Hematopoietic multipotent progenitor cell treated with erythropoietin and hydrocortisone succinate and interleukin-3 and kit ligand, for 15 days (in vitro differentiated cells): Measurements from ENCODE around the gene MRPS16.
"Not testable (repeated sequence)": the region's sequence is repeated elsewhere in the genome, so short reads cannot be mapped to it uniquely, and the experiment has no call there.

Experiments
- DNase-seq: peaks from one replicate; pipeline ENCODE4 v3.0.0-alpha.2; 2015; ENCODE audit warnings: low spot score

The MRPS16 gene

DNA sequence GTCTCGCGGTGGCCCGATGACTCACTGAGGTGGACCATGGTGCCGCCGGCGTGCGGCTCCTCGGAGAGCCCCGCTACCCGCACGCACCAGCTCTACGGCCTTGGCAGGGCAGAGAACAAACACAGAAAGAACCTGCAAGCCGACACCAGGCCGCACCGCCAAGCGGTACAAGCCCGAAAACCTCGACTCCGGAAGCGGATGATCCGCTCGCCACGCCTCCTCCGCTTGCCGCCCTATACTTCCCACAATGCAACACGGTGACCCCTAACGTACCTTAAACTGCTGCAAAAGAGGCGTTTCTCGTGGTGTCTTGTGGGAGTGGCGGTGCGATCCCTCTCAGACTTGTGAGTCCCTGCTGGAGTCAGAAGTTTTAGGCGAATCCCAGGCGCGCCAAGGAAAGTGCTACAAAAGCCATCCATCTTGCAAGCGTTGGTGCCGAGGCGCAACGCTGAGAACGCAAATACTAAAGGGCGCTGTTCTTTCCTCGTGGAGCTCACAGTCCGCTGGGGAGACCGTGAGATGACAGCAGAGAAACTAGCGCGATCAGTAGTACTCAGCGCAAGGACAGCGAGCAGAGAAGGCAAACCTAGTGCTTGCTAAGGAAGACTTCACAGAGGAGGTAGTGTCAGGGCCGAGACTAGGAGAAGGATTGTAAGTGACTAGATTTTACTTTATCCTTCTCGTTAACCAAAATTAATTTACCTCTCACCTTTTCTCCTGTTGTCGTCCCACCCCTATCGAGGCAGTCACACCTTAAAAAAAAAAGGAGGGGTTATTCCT, at the start of gene MRPS16:
Gene MRPS16 (minus strand): TSS at position 200 of the 780 bp plus-strand sequence. CDS start 162 bp downstream, at position 38.
- DNase-seq, result peak; percentile 96

DNA sequence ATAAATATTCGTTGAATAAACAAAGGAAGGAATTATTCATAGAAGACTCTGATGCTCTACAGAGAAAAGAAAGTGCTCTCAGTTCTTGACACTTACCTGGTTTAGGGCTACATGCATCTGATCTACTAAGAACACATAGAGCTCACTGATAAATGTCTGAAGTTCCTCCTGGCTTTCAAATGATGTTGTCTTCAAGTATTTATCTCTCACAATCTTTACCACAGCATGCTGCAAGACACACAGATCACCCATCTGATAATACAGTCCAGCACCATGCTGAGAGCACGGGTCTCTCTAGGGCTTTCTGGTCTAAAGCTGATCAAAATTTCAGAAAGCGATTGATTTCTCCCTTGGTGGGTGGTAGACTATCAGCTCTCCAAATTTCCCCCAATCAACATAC, 44.5 kb upstream of the MRPS16 start:
- DNase-seq, result no peak

DNA sequence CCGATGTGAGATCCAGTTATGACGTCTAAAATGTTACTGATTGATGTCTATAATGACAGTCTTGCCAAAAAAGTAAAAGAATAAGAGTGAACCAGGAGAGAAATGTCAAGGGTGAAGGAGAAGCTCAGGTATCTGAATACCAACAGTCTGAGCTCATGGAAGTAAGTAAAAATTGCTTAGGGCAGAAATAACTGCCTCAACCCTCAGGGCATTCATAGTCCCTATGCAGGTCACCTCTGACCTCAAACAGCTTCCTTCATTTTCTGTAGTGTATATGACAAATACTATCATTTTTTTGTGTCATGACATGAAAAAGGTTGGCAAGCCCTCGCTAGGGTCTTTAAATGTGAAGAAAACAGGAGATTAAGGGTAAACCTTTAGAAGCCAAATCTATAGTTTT, 41.0 kb upstream of the MRPS16 start:
- no peak for DNase-seq

DNA sequence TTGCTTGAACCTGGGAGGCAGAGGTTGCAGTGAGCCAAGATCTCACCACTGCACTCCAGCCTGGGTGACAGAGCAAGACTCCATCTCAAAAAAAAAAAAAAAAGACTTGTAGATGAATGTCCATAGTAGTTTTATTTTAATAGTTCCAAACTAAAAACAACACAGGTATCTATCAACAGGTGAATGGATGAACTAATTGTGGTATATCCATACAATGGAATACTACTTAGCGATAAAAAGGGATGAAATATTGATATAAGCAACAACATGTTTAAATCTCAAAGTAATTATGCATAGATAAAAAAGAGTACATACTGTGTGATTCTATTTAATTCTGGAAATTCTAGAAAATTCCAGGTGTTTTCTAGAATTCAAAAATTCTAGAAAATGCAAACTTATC, 37.5 kb upstream of the MRPS16 start:
- DNase-seq, result no peak

DNA sequence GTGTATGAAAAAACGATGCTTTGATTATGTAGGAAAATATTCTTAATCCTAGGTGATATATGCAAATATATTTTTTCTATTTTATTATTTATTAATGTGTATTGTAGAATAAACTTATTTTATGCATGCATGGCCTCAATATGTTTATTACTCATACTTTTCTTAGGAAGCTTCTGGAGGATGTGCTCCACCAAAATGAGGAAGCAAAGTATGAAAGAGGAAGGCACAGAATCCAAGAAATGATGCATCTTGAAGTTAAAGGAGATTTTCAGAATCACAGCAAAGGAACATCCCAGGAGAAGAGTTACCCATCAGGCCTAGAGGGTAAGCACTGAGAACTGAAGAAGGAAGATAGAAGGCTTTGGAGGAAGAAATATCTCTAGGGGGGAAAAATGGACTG, 35.0 kb upstream of the MRPS16 start:
- no peak for DNase-seq

DNA sequence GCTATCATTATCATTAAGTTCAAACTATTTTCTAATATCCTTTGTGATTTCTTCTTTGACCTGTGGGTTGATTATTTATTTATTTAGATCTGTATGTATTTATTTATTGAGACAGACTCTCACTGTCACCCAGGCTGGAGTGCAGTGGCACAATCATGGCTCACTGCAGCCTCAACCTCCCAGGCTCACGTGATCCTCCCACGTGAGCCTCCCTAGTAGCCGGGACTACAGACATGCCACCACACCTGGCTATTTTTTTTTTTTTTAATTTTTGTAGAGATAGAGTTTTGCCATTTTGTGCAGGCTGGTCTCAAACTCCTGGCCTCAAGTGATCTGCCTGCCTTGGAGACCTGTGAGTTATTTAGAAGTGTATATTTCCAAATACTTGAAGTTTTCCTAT, 28.7 kb upstream of the MRPS16 start:
- no peak for DNase-seq

DNA sequence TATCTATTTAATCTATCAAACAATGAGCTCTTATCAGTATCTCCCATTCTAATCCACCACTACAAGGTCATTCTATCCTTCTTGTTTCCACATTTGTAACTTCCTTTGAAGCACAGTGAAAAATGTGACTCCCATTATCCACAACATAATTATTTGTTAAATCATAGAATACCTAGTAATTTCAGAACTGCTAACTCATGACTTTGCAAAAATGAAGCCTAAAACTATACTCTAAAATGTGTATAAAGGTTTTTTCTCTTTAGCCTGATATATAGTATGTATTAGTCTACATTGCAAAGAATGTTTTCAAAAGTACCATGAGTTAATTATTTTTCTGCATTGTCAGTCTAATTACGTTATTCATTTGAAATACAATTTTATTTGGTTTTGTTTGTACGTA, 12.0 kb upstream of the MRPS16 start:
- no peak for DNase-seq

DNA sequence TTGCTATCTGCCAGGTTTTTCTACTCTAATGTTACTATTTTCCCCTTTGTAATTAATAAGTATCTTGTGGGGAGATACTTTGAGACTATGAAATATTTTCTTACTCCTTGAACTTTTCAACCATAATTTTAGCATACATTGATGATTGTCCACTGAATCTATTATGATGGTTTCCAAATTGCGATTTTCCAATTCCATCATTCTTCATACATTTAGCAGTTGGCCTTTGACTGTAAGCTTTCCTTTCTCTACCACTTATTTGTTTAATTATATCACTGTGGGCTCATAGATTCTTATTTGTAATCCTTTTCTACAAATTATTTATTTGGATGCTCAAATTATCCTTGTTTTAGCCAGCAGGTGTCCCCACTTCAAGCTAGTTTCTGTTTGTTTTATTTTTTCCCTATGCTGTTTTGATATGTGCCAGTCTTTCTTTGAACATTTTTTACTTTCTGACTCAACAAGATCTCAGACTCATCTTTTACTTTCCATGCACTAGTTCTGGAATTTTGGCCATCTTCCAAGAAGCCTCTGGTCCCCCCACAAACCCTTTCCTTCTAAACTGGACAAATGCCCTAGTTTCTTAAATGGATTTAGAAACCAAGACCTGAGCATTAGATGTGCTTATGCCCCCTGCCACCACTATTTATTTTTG, 11.4 kb upstream of the MRPS16 start:
- DNase-seq, result peak; percentile 43

DNA sequence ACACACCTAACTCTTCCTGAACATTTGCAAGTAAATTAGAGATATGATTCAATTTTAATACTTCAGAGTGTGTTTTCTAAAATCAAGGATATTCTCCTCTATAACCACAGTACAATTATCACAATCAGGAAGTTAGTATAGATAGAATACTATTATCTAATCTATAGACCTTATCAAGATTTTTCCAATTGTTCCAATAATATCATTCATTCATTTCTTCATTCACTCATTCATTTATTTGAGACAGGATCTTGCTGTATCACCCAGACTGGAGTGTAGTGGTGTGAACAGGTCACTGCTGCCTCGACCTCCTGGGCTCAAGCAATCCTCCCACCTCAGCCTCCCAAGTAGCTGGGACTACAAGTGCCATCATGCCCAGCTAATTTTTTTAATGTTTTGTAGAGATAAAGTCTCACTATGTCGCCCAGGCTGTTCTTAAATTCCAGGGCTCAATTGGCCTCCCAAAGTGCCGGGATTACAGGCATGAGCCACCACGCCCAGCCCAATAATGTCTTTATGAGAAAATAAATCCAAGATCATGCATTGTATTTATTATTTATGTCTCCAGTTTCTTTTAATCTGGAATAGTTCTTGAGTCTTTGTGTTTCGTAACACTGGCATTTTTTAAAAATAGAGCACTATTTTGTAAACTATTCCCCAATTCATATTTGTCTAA, 10.6 kb upstream of the MRPS16 start:
- no peak for DNase-seq

DNA sequence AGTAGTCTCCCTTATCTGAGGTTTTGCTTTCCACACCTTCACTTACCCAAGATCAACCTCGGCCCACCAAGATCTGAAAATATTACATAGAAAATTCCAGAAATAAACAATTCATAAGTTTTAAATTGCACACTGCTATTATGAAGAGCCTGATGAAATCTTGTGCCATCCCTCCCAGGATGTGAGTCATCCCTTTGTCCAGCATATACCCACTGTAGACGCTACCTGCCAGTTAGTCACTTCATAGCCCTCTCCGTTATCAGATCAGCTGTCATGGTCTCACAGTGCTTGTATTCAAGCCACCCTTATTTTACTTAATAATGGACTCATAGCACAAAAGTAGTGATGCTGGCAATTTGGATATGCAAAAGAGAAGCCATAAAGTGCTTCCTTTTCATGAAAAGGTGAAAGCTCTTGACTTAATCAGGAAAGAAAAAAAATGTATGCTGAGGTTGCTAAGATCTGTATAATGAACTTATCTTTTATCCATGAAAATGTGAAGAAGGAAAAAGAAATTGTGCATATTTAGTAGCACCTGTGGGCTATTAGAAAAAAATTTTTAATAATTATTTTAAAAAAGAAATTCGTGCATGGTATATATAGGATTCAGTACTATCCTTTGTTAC, 9.8 kb upstream of the MRPS16 start:
- no peak for DNase-seq

DNA sequence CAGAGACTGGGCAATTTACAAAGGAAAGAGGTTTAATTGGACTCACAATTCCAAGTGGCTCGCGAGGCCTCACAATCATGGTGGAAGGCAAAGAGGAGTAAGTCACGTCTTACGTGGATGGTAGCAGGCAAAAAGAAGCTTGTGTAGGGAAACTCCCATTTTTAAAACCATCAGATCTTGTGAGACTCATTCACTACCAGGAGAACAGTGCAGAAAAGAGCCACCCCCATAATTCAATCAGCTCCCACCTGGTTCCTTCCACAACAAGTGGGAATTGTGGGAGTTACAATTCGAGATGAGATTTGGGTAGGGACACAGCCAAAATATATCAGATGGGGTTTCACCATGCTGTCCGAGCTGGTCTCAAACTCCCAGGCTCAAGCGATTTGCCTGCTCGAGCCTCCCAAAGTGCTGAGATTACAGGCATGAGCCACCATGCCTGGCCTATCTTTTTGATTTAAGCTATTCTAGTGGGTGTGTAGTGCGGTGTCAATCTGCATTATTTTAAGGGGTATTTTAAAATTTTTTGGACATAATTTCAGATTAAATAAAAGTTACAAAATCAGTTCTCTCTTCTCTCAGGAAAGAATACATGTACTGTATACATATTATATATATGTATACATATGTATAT, 9.0 kb upstream of the MRPS16 start:
- DNase-seq, result no peak

DNA sequence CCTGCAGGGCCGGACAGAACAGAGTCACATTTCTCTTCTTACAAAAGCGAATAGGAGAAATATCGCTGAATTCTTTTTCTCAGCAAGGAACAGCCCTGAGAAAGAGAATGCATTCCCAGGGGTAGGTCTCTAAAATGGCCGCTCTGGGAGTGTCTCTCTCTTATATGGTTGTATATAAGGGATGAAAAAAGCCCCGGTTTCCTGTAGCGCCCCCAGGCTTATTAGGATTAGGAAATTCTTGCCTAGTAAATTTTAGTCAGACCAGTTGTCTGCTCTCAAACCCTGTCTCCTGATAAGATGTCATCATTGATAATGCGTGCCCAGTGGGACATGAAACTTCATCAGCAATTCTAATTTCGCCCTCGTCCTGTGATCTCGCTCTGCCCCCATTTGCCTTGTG, 6.2 kb upstream of the MRPS16 start:
- DNase-seq, result not testable (repeated sequence)

DNA sequence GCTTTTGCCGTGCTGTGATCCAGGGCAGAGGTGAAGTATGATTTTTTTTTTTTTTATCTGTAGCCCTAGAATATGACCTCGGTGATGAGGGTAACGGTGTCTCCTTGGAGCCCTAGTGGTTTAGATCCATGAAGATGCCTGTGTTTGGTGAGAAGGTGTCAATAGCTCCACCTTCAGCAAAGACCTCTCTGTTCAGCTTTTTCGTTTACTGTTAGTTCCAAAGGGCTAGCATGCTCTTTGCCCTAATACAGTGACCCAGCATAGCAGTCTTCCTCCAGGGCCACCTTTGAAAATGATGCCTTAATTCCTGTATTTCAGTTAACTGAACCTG, 746 bp upstream of the MRPS16 start:
- DNase-seq, result peak; percentile 33

DNA sequence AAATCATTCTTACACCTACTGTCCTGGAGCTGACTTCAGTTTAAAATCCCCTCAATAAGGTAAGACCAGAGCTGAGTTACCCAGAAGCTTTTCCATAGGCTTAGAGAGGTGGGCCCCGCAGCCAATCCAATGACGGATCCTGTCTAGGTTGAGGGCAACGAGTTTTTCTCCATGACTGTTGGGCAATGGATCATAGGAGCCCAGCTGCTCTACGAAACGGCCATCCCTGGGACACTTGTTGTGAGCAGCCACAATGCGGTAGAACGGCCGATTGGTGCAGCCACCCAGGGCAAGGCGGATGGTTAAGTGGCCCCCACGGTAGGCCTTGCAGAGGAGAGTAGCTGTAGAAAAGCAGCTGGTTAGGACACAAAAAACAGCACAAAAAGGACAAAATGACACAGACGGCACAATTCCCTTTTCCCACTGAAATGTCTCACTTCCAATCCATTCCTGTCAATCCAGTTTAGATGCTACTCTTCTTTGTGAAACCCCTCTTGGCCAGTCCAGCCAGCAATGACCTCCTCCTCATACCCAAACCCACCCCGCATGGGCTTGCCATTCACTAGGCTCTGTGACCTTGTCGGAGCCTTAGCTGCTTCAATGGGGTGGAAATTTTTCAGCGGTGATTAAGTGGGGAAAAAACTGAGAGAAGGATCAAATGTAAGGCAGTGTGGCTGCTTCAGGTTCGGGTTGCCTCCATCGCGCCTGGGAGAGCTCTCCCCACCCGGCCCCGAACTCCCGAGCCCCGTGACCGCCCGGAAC, 580 bp downstream of the MRPS16 start:
- no peak for DNase-seq

DNA sequence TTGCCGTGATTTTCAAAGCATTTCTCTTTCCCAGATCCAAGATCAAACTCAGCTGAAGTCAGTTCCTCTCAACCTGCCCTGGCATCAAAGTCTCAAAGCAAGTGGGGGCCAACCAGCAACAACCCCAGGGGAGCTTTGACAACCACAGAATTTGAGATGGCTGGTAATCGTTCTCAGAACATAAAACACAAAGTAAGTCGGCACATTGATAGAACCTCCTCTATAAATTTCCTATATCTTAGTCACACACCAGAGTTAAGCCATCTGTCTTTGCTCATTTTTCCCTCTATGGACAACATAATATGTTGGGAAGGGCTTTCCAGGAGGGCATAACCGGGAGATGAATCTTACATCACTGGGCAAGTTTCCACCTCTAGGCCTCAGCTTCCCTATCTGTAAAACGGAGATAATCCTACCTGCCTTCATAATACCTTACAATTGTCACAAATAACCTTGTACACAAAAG, 4.2 kb downstream of the MRPS16 start:
- no peak for DNase-seq

DNA sequence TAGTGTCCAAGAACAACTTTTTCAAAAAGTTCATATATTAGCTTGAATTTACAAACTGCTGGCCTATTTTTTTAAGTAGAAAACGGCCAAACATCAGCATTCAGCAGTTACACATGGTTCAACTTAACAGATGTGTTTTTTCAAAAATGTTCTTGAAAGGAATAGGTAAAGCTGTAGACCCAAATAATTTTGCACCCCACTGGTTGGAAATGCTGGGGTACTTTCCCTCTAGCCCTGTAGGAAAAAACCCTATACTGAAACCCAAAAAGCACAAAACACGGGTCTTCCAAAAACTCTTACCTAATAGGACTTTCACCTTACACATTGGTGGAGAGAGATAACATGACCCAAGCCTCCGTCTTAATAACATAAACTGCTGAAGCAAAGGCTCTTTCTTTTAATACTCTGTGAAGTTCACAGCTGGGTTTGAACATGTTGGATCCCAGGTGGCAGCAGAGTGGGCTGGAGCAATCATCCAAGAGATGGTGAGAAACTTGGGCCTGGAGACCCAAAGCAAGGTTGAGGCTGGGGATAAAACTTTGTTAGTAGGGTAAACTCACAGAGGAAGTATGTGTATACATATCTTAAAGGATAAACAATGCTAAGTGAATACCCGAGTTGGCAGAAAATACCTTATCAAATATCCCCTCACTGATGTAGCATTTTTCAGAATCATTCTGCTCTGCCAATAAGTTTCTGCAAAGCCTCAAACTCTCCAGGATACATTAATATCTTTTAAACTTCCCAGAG, 4.8 kb downstream of the MRPS16 start:
- no peak for DNase-seq

DNA sequence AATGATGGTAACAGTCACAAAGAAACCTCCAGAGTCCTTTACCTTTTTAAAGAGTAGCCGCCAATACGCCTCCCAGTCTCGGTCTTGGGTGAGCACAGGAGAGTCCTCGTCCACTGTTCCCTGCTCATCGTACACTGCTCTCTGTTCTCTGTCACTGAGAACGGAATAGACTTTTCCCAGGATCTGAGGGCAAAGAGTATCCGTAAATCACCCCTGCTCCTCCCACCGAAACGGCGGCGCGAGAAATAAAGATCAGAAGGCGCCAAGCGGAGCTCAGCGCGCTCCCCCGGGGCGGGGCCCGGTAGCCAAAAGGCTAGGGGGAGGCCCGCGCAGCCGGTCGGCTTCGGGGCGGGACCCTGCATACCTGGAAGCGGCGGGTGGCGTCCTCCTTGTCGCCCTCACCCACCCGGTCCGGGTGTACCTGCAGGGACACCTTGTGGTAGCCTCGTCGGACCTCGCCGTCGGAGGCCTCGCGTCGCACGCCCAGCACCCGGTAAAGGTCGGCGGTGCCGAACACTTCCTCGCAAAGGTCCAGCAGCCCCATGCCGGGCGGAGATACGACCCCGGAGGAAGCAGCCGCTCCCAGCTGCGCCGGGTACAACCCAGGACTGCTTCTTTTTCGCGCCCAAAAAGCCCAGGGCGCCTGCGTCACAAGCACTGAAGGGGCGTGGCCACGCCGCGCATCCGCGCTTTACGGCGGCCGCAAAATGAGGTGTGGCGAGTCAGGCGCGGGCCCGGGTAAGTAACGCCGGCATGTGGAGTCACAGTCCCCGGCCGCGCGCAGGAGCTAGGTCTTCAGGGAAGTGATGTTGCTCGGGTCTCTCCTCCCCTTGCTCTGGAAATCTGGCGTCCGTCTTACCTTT, 5.6 kb downstream of the MRPS16 start, which contains the start of gene DNAJC9:
Gene DNAJC9 (minus strand): TSS at position 610 of the 863 bp plus-strand sequence. CDS start 66 bp downstream, at position 544.
- peak; percentile 96 for DNase-seq

DNA sequence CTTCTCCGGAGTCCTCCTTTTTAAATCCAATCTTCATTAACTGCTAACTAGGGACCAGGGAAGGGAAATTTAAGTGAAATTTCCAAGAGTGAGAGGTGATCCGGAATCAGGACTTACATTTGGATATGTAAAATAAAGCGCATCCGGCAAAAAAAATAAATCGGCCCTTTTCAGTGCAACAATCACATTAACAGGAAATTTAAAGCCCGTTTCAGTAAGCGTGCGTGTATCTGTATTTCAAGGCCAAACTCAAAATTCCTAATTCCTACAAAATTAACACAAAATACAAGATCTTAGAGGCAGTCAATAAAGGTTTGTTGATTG, 6.2 kb downstream of the MRPS16 start:
- DNase-seq, result no peak

DNA sequence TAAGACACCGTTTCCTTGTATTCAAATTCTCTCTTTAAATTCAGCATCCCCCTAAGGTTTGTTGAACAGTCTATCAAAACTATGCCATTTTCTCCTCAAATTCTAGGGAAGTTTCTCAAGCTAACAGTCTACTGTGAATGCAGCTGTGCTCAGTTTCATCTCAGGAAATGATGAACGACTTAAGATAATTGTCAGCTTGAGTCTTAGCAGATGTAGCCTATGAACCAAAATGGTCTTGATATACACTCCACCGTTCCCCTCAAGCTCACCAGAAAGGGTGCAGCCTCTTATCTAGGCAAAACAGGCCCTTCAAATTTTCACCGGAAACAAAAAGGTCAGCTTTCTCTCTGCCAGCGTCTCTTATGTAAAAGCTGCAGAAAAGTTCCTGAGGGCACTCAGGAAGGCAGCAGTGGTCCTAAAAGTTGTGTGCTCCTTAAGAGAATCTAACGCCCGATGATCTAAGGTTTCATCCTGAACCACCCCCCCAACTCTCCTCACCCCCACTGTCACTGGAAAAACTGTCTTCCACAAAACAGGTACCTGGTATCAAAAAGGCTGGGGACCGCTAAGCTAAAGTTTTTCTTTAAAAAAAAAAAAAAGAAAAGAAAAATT, 7.5 kb downstream of the MRPS16 start:
- DNase-seq, result peak; percentile 90
